ENCODE measurements around the gene ANKRD40. TPM values are rescaled to one million over a fixed set of nuclear protein-coding genes. Genes with fewer than 3 reads are reported as not detected.

ANKRD40 gene, protein sequence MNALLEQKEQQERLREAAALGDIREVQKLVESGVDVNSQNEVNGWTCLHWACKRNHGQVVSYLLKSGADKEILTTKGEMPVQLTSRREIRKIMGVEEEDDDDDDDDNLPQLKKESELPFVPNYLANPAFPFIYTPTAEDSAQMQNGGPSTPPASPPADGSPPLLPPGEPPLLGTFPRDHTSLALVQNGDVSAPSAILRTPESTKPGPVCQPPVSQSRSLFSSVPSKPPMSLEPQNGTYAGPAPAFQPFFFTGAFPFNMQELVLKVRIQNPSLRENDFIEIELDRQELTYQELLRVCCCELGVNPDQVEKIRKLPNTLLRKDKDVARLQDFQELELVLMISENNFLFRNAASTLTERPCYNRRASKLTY
- total RNA-seq = 29.0 and 37.4 TPM in 2 replicates

DNA sequence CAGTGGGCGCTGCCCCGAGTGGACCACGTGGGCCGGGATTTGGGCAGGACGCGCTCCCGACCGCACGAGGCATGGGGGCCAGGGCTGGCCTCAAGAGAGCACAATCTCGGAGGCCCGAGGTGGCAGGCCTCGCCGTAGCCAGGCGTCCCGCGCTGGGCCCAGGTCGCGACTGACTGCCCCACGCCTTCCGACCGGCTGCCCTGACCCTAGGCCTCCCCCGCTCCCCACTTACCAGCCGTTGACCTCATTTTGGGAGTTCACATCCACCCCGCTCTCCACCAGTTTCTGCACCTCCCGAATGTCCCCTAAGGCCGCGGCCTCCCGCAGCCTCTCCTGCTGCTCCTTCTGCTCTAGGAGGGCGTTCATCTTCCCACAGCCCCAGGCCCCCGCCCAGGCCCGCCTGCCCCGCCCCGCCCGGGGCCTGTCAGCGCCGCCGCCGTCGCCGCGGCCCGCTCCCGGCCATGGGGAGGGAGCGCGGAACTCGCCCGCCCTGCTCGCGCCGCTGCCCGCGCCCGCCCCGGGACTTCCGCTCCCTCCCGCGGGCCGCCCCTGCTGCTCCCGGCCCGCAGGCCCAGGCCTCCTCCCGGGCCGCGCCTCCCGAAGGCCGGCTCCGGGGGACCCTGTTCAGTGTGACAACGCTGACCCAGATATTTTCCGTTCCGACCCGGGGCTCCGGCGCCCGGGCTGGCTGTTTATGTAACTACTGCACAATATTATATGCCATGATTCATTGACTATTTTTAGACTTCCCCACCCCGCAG is at the start of gene ANKRD40:
ANKRD40 (minus strand) TSS at position 626 of the 761 bp plus-strand sequence; CDS start at position 366, 260 bp downstream.

DNA sequence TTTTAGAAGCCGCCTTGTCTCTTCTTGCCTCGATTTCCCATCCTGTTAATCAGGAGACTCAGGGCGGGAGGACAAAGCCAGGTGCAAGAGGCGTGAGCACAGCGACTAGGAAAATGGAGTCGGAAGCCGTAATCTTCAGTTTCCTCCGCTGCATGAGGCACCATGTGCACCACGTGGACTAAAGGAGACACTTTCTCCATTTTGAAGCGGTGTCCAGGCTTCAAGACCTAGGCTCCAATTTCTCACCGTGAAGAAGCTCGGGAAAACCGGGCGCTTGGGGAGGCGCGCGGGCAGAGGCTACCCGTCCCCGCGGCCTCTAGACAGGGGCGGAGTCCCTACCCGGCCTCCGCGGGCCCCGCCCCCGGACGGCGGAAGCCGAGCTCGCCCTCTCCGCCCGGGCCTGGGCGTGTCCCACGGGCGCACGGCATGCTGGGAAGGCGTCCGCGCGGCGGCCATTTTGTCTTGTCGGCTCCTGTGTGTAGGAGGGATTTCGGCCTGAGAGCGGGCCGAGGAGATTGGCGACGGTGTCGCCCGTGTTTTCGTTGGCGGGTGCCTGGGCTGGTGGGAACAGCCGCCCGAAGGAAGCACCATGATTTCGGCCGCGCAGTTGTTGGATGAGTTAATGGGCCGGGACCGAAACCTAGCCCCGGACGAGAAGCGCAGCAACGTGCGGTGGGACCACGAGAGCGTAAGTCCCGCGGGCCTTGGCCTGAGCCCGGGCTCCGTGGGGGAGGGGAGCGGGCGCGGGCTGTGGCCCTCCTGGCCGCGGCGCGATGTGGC is 11.6 kb upstream of the ANKRD40 start, which contains the start of gene LUC7L3:
LUC7L3 (plus strand) TSS at position 460 of the 780 bp plus-strand sequence; CDS start at position 590, 130 bp downstream.

Other genes starting within 250 kb of the ANKRD40 start
- not detected in 2 replicates for gene CHAD, start 239.0 kb downstream of the ANKRD40 start, total RNA-seq
- gene RSAD1, start 229.1 kb downstream of the ANKRD40 start, total RNA-seq = 8.9 and 24.0 TPM in 2 replicates
- gene MYCBPAP, start 199.5 kb downstream of the ANKRD40 start, total RNA-seq = 0.16 and 0.69 TPM in 2 replicates
- gene EPN3, start 175.2 kb downstream of the ANKRD40 start, total RNA-seq = under 0.01 and 0.06 TPM in 2 replicates
- gene SPATA20, start 160.7 kb downstream of the ANKRD40 start, total RNA-seq = 36.3 and 40.3 TPM in 2 replicates
- not detected in 2 replicates for gene CACNA1G, start 147.2 kb downstream of the ANKRD40 start, total RNA-seq
- 0.65 and 2.2 TPM in 2 replicates for gene ABCC3, start 73.0 kb downstream of the ANKRD40 start, total RNA-seq
- gene LUC7L3, start 11.7 kb upstream of the ANKRD40 start, total RNA-seq = 14.1 and 29.0 TPM in 2 replicates
- gene ANKRD40CL, start 59.6 kb upstream of the ANKRD40 start, total RNA-seq = not detected in 2 replicates
- not detected in 2 replicates for gene WFIKKN2, start 127.7 kb upstream of the ANKRD40 start, total RNA-seq
- gene TOB1, start 158.4 kb upstream of the ANKRD40 start, total RNA-seq = 2.9 and 6.4 TPM in 2 replicates

Data from bladder microvascular endothelial cell (primary cell).